ENCODE measurements around the gene TGFBR2. TPM values are rescaled to one million over a fixed set of nuclear protein-coding genes. Genes with fewer than 3 reads are reported as not detected.

TGFBR2 gene
- total and polyA plus RNA-seq, 4 donors, result 13.9 to 61.2 (median 33.7) TPM

DNA sequence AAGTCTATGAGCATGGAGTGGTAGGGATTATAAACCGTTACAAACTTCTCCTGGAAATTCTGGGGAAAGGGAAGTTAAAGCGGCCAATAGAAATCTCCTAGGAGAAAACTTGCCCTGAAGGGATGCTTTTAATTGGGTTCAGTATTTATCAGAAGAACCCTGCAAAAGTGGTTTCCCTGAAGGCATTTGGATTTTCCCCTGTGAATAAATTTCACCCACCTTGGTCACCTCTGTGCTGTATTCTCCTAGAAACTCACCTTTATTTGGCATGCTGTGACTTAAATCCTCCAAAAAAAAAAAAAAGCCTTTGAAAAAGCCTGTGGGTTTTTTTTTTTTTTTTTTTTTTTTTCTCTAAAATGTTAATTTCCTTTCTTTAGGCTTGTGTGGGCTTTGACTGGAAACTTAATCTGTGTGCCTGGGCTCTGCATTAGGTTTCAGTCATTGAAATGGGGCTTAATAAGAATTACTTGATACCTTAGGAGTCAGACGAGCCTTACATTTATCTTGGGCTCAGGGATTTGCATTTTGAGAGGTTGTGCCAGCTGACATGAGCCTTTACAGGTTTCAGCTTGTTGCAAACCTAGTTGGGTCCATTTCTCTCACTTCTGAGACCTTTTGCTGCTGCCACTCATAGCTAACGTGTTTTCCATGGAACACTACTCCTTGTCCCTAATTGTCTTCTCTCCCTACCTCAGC, 22.0 kb downstream of the TGFBR2 start (continued):
- TF ChIP-seq, protein P1, sequence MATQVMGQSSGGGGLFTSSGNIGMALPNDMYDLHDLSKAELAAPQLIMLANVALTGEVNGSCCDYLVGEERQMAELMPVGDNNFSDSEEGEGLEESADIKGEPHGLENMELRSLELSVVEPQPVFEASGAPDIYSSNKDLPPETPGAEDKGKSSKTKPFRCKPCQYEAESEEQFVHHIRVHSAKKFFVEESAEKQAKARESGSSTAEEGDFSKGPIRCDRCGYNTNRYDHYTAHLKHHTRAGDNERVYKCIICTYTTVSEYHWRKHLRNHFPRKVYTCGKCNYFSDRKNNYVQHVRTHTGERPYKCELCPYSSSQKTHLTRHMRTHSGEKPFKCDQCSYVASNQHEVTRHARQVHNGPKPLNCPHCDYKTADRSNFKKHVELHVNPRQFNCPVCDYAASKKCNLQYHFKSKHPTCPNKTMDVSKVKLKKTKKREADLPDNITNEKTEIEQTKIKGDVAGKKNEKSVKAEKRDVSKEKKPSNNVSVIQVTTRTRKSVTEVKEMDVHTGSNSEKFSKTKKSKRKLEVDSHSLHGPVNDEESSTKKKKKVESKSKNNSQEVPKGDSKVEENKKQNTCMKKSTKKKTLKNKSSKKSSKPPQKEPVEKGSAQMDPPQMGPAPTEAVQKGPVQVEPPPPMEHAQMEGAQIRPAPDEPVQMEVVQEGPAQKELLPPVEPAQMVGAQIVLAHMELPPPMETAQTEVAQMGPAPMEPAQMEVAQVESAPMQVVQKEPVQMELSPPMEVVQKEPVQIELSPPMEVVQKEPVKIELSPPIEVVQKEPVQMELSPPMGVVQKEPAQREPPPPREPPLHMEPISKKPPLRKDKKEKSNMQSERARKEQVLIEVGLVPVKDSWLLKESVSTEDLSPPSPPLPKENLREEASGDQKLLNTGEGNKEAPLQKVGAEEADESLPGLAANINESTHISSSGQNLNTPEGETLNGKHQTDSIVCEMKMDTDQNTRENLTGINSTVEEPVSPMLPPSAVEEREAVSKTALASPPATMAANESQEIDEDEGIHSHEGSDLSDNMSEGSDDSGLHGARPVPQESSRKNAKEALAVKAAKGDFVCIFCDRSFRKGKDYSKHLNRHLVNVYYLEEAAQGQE (IDR thresholded peaks at IDR 0.05), result no peak

DNA sequence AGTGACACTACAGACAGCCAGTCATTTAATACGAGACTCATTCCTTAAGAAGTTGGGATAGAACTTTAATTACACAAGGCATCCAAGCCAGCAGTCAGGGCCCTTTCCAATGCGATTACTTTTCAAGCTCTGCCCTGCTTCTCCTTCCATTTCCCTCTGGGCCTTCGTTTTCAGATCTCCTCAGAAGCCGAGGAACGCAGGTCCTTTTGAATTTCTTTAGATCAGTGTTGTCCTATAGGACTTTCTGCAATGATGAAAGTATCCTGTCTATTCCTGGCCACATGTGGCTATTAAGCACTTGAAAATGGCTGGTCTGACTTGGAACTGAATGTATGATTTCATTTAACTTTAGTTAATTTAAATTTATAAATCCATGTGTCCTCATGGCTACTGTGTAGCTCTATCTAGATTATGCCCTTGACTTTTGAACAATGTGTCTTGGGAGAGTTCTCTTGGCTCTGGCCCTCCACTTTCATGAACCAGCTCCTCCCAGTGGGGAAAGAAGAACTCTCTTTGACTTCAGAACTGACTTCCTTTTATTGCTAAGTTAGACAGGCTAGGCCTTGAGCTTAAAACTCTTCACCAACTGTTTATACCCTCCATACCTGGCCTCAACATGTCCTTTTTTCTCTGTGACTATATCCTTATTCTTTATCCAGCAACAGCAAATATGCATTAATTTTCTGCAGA, 22.6 kb downstream of the TGFBR2 start:
- no peak overlapping the region for H3K9ac ChIP-seq (ENCODE audit: low read depth in 1 of 2, low read length in 2 of 2)
- H3K36me3 ChIP-seq (ENCODE audit: control insufficient read depth in 4 of 4, insufficient read depth in 3 of 4, low read depth in 1 of 4, low read length in 3 of 4), result no peaks in the 10 kb centered on the region
- peaks cover 16 to 48% (median 29%) of the 10 kb centered on the region in 4 donors for H3K4me1 ChIP-seq (ENCODE audit: control insufficient read depth in 4 of 4, insufficient read depth in 4 of 4, low read length in 3 of 4)
- 75% methylated on average over 5 of the region's 5 CpGs for WGBS
- DNase-seq (ENCODE audit: low spot score), result no peak
- H3K27me3 ChIP-seq (ENCODE audit: control insufficient read depth in 4 of 4, insufficient read depth in 4 of 4, low read length in 3 of 4), result no peaks in the 10 kb centered on the region
- H3K9me3 ChIP-seq (ENCODE audit: control insufficient read depth in 4 of 4, low read length in 3 of 4), result no peaks in the 10 kb centered on the region
- TF ChIP-seq SP1 (IDR thresholded peaks at IDR 0.05) (no peak), YY1 (IDR thresholded peaks at IDR 0.05) (no peak), JUND (IDR thresholded peaks at IDR 0.05) (no peak), FOXA2 (IDR thresholded peaks at IDR 0.05) (no peak), RAD21 (IDR thresholded peaks at IDR 0.05) (peak; percentile 41 to 49)
- no peak overlapping the region for H3K4me3 ChIP-seq (ENCODE audit: low read depth in 1 of 3, low read length in 3 of 3)
- peak overlapping the region in 1 of 2 donors; percentile 56 for H3K27ac ChIP-seq (ENCODE audit: low read depth in 1 of 2, low read length in 2 of 2)

DNA sequence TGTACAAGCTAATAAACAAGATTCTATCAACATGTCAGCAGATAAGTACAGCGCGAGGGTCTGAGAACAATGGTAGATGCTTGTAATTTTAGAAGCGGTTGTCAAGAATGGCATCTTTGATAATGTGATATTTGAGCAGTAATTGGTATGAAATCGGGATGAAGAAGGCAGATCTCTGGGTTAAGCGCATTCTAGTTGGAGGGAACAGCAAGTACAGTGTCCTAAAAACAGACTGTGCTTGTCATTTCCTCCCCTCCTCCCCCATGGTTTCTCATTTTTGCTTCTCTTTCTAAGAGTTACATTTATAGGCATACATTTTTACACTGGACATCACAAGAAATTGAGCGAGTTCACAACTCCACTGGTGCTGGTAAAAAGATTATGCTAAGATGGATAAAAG, 23.3 kb downstream of the TGFBR2 start:
- Histone ChIP-seq H3K9me3 (ENCODE audit: control insufficient read depth in 4 of 4, low read length in 3 of 4) (no peaks in the 10 kb centered on the region), H3K4me3 (ENCODE audit: low read depth in 1 of 3, low read length in 3 of 3) (no peak overlapping the region), H3K36me3 (ENCODE audit: control insufficient read depth in 4 of 4, insufficient read depth in 3 of 4, low read depth in 1 of 4, low read length in 3 of 4) (no peaks in the 10 kb centered on the region), H3K27ac (ENCODE audit: low read depth in 1 of 2, low read length in 2 of 2) (peak overlapping the region in 1 of 2 donors; percentile 56), H3K27me3 (ENCODE audit: control insufficient read depth in 4 of 4, insufficient read depth in 4 of 4, low read length in 3 of 4) (no peaks in the 10 kb centered on the region), H3K9ac (ENCODE audit: low read depth in 1 of 2, low read length in 2 of 2) (no peak overlapping the region), H3K4me1 (ENCODE audit: control insufficient read depth in 4 of 4, insufficient read depth in 4 of 4, low read length in 3 of 4) (peaks cover 16 to 48% (median 29%) of the 10 kb centered on the region in 4 donors)
- WGBS, result 68% methylated on average over 6 of the region's 6 CpGs
- DNase-seq (ENCODE audit: low spot score), result no peak
- no peak for TF ChIP-seq NR2F2 (IDR thresholded peaks at IDR 0.05)
- no peak for TF ChIP-seq HNF4A (conservative IDR thresholded peaks at IDR 0.05)

DNA sequence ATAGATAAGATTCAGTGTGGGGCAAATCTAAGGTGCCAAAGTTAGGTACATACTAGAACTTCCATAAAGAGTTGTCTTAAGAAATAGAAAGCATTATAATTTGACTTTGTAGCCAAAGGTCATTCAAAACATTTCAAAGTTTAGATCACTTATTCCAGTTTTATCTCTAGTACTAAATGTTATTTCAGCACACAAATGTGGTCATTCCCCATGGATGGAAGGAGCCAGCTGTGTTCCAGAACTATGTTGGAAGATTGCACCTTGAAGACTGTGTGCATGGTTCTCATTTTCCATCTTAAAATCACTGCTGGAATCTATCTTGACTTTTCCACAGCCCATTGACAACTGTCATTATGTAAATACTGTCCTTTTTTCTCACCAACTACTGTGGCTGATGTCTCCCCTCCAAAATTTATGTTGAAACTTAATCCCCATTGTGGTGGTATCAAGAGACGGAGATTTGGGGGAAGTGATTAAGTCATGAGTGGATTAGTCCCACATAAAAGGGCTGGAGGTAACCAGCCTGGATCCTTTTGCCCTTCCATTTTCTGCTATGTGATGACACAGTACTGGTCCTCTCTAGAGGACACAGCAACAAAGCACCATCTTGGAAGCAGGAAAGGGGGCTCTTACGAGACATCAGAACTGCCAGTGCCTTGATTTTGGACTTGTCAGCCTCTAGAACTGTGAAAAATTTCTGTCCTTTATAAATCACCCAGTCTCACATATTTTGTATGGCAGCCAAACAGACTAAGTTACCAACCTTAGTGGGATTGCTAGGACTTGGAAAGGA, 24.0 kb downstream of the TGFBR2 start:
- Histone ChIP-seq H3K4me3 (ENCODE audit: low read depth in 1 of 3, low read length in 3 of 3) (no peak overlapping the region), H3K9me3 (ENCODE audit: control insufficient read depth in 4 of 4, low read length in 3 of 4) (no peaks in the 10 kb centered on the region), H3K36me3 (ENCODE audit: control insufficient read depth in 4 of 4, insufficient read depth in 3 of 4, low read depth in 1 of 4, low read length in 3 of 4) (no peaks in the 10 kb centered on the region), H3K4me1 (ENCODE audit: control insufficient read depth in 4 of 4, insufficient read depth in 4 of 4, low read length in 3 of 4) (peaks cover 16 to 43% (median 28%) of the 10 kb centered on the region in 4 donors), H3K9ac (ENCODE audit: low read depth in 1 of 2, low read length in 2 of 2) (no peak overlapping the region), H3K27ac (ENCODE audit: low read depth in 1 of 2, low read length in 2 of 2) (peak overlapping the region in 1 of 2 donors; percentile 51), H3K27me3 (ENCODE audit: control insufficient read depth in 4 of 4, insufficient read depth in 4 of 4, low read length in 3 of 4) (no peaks in the 10 kb centered on the region)
- 89% methylated on average over 2 of the region's 2 CpGs for WGBS
- no peak for DNase-seq (ENCODE audit: low spot score)
- TF ChIP-seq, protein P2, sequence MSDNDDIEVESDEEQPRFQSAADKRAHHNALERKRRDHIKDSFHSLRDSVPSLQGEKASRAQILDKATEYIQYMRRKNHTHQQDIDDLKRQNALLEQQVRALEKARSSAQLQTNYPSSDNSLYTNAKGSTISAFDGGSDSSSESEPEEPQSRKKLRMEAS (IDR thresholded peaks at IDR 0.05), result no peak
- TF ChIP-seq, protein P1 (IDR thresholded peaks at IDR 0.05), result no peak
- TF ChIP-seq YY1 (IDR thresholded peaks at IDR 0.05) (no peak), NR2F2 (IDR thresholded peaks at IDR 0.05) (no peak), TAF1 (conservative IDR thresholded peaks at IDR 0.05) (no peak)
